Mucosa of rectum (tissue), 2 donors: ENCODE data around the gene SPOCD1.

ENCODE experiments used
- H3K27ac ChIP-seq, 2 donors: one replicate each; pipeline ENCODE4 v1.7.0; 2013; ENCODE audit warnings: inconsistent platforms in 2 of 2, low read depth in 2 of 2, low read length in 2 of 2
- H3K27me3 ChIP-seq, 2 donors: one replicate each; pipeline ENCODE4 v1.7.0; 2013; ENCODE audit warnings: low read length in 2 of 2; ENCODE audit not compliant: control insufficient read depth in 2 of 2, insufficient read depth in 2 of 2
- H3K36me3 ChIP-seq, 2 donors: one replicate each; pipeline ENCODE4 v1.7.0; 2013; ENCODE audit warnings: low read length in 2 of 2; ENCODE audit not compliant: control insufficient read depth in 2 of 2, insufficient read depth in 2 of 2
- H3K4me1 ChIP-seq, 2 donors: one replicate each; pipeline ENCODE4 v1.7.0; 2013; ENCODE audit warnings: low read length in 2 of 2, mild to moderate bottlenecking in 1 of 2; ENCODE audit not compliant: control insufficient read depth in 2 of 2, insufficient read depth in 2 of 2
- H3K4me3 ChIP-seq, 2 donors: one replicate each; pipeline ENCODE4 v1.7.0; 2013; ENCODE audit warnings: low read length in 2 of 2
- H3K9ac ChIP-seq, 2 donors: one replicate each; pipeline ENCODE4 v1.7.0; 2013; ENCODE audit warnings: low read length in 2 of 2, low read depth in 1 of 2, mild to moderate bottlenecking in 1 of 2
- H3K9me3 ChIP-seq, 2 donors: one replicate each; pipeline ENCODE4 v1.7.0; 2013; ENCODE audit warnings: low read length in 2 of 2; ENCODE audit not compliant: control insufficient read depth in 2 of 2
- donor health status: healthy.
- donor health status: Normal muscosa, but diverticular disease.

SPOCD1 gene

GRCh38 chr1:31783846-31784245, 32.0 kb downstream of the SPOCD1 start:
- Histone ChIP-seq H3K4me1 (peaks cover 1 to 7% of the 10 kb centered on the region in 2 donors), H3K9ac (no peak overlapping the region), H3K27ac (no peak overlapping the region)

GRCh38 chr1:31782421-31783410, 33.1 kb downstream of the SPOCD1 start:
- peaks cover 0 to 1% of the 10 kb centered on the region in 2 donors for H3K4me1 ChIP-seq
- H3K4me3 ChIP-seq = no peak overlapping the region
- no peaks in the 10 kb centered on the region for H3K36me3 ChIP-seq
- peaks cover 0 to 5% of the 10 kb centered on the region in 2 donors for H3K27me3 ChIP-seq
- H3K9ac ChIP-seq = no peak overlapping the region
- H3K9me3 ChIP-seq = no peaks in the 10 kb centered on the region
- H3K27ac ChIP-seq = no peak overlapping the region

More at GRCh38 chr1:31783846-31784245, 32.0 kb downstream of the SPOCD1 start:
- H3K36me3 ChIP-seq = no peaks in the 10 kb centered on the region
- H3K27me3 ChIP-seq = peaks cover 0 to 3% of the 10 kb centered on the region in 2 donors
- no peak overlapping the region for H3K4me3 ChIP-seq
- H3K9me3 ChIP-seq = no peaks in the 10 kb centered on the region

GRCh38 chr1:31781756-31782371, 34.0 kb downstream of the SPOCD1 start:
- Histone ChIP-seq H3K9me3 (no peaks in the 10 kb centered on the region), H3K36me3 (no peaks in the 10 kb centered on the region), H3K4me3 (no peak overlapping the region), H3K27ac (no peak overlapping the region), H3K27me3 (peaks cover 3 to 5% of the 10 kb centered on the region in 2 donors), H3K9ac (no peak overlapping the region), H3K4me1 (no peaks in the 10 kb centered on the region)

- Histone ChIP-seq H3K27me3 (peaks cover 5% of the 10 kb centered on the region in 2 donors), H3K27ac (no peak overlapping the region), H3K9me3 (no peaks in the 10 kb centered on the region), H3K4me3 (no peak overlapping the region), H3K4me1 (no peaks in the 10 kb centered on the region), H3K9ac (no peak overlapping the region), H3K36me3 (no peaks in the 10 kb centered on the region)
Measured at GRCh38 chr1:31781138-31781755, 34.6 kb downstream of the SPOCD1 start.

GRCh38 chr1:31780632-31781031, 35.2 kb downstream of the SPOCD1 start:
- peaks cover 6 to 7% of the 10 kb centered on the region in 2 donors for H3K27me3 ChIP-seq
- H3K4me1 ChIP-seq = no peaks in the 10 kb centered on the region
- H3K36me3 ChIP-seq = no peaks in the 10 kb centered on the region
- H3K27ac ChIP-seq = no peak overlapping the region
- H3K4me3 ChIP-seq = no peak overlapping the region
- no peak overlapping the region for H3K9ac ChIP-seq
- no peaks in the 10 kb centered on the region for H3K9me3 ChIP-seq

- Histone ChIP-seq H3K27ac (no peak overlapping the region), H3K27me3 (peaks cover 11 to 15% of the 10 kb centered on the region in 2 donors), H3K9me3 (no peaks in the 10 kb centered on the region), H3K36me3 (no peaks in the 10 kb centered on the region), H3K9ac (no peak overlapping the region), H3K4me3 (no peak overlapping the region), H3K4me1 (no peaks in the 10 kb centered on the region)
Measured at GRCh38 chr1:31779687-31780086, 36.1 kb downstream of the SPOCD1 start.

GRCh38 chr1:31778763-31779488, 36.9 kb downstream of the SPOCD1 start:
- H3K4me1 ChIP-seq = no peaks in the 10 kb centered on the region
- H3K27ac ChIP-seq = no peak overlapping the region
- H3K27me3 ChIP-seq = peaks cover 15 to 23% of the 10 kb centered on the region in 2 donors
- H3K9me3 ChIP-seq = no peaks in the 10 kb centered on the region
- H3K9ac ChIP-seq = no peak overlapping the region
- no peak overlapping the region for H3K4me3 ChIP-seq
- H3K36me3 ChIP-seq = no peaks in the 10 kb centered on the region

- Histone ChIP-seq H3K27me3 (peaks cover 31 to 43% of the 10 kb centered on the region in 2 donors), H3K9ac (no peak overlapping the region), H3K36me3 (no peaks in the 10 kb centered on the region), H3K4me1 (peaks cover 10 to 13% of the 10 kb centered on the region in 2 donors), H3K27ac (no peak overlapping the region), H3K9me3 (no peaks in the 10 kb centered on the region), H3K4me3 (no peak overlapping the region)
Measured at GRCh38 chr1:31776516-31776915, 39.3 kb downstream of the SPOCD1 start.

GRCh38 chr1:31776032-31776431, 39.8 kb downstream of the SPOCD1 start:
- Histone ChIP-seq H3K9me3 (no peaks in the 10 kb centered on the region), H3K9ac (no peak overlapping the region), H3K4me3 (no peak overlapping the region), H3K27me3 (peaks cover 36 to 48% of the 10 kb centered on the region in 2 donors), H3K27ac (no peak overlapping the region), H3K36me3 (no peaks in the 10 kb centered on the region), H3K4me1 (peaks cover 10 to 13% of the 10 kb centered on the region in 2 donors)
